Vagina (tissue), 2 donors: ENCODE results near the gene FAM156A. TPM values are rescaled to one million over a fixed set of nuclear protein-coding genes. Genes with fewer than 3 reads are reported as not detected.
"Not testable (repeated sequence)": the region's sequence is repeated elsewhere in the genome, so short reads cannot be mapped to it uniquely, and the experiment has no call there.

Source experiments
- DNase-seq, 2 donors: peaks; one replicate each; pipeline ENCODE4 v3.0.0-alpha.2; 2017; ENCODE audit errors: extremely low spot score in 2 of 2
- H3K27ac ChIP-seq: fragments of 200-600 bp; sonication (generic); one replicate; pipeline ENCODE4 v1.5.1; 2019
- H3K27me3 ChIP-seq: fragments of 200-600 bp; sonication (generic); one replicate; pipeline ENCODE4 v1.5.1; 2019
- H3K36me3 ChIP-seq, 2 donors: fragments of 200-600 bp; sonication (generic); one replicate each; pipeline ENCODE4 v1.5.1; 2017 to 2019
- H3K4me1 ChIP-seq: fragments of 200-600 bp; sonication (generic); one replicate; pipeline ENCODE4 v1.5.1; 2019
- H3K4me3 ChIP-seq, 2 donors: fragments of 200-600 bp; sonication (generic); 1 replicate in 1 of 2; 2 replicates in 1 of 2; pipeline ENCODE4 v1.5.1; 2016 to 2019
- H3K9me3 ChIP-seq: fragments of 200-600 bp; sonication (generic); one replicate; pipeline ENCODE4 v1.5.1; 2019
- CTCF ChIP-seq, 3 experiments: fragments of 450-650 bp in 2 of 3; fragments of 200-600 bp in 1 of 3; sonication (generic) in 1 of 3; IDR thresholded peaks; one replicate each; pipeline ENCODE4 v1.5.1; 2017 to 2019; ENCODE audit warnings: antibody characterized with exemption in 3 of 3, mild to moderate bottlenecking in 2 of 3, moderate library complexity in 2 of 3
- POLR2A ChIP-seq, 2 donors: fragments of 450-650 bp; IDR thresholded peaks; one replicate each; pipeline ENCODE4 v1.6.1; 2017; ENCODE audit warnings: antibody characterized with exemption in 2 of 2, mild to moderate bottlenecking in 2 of 2, moderate library complexity in 2 of 2
- POLR2AphosphoS5 ChIP-seq, 2 donors: sonication (generic); formaldehyde crosslinking; IDR thresholded peaks; one replicate each; pipeline ENCODE4 v1.9.0; 2017; ENCODE audit warnings: antibody characterized with exemption in 2 of 2, mild to moderate bottlenecking in 2 of 2, low read depth in 1 of 2; ENCODE audit not compliant: insufficient read depth in 1 of 2
- intact Hi-C: fragments of 100-400 bp; cut with DNase I; formaldehyde crosslinking; loops from one replicate; pipeline ENCODE4 v1.15.1; 2023
- total RNA-seq: library from RNA; depleted of rRNA; stranded (reverse); fragments of >200 nt; gene quantifications from one replicate; pipeline ENCODE4 v1.2.3, GENCODE V29; 2016

Gene FAM156A
- total RNA-seq, 1 donor from 2014 or later: 14.7 TPM

- no peaks in the 10 kb centered on the region for H3K9me3 ChIP-seq
- H3K4me1 ChIP-seq: peaks cover 29% of the 10 kb centered on the region
- no peaks in the 10 kb centered on the region for H3K36me3 ChIP-seq
- no peak overlapping the region for H3K27ac ChIP-seq
- no peaks in the 10 kb centered on the region for H3K27me3 ChIP-seq
- intact Hi-C loops: no loop called here
- TF ChIP-seq POLR2AphosphoS5 (IDR thresholded peaks at IDR 0.05; ENCODE audit: insufficient read depth in 1 of 2, low read depth in 1 of 2): no peak
- TF ChIP-seq POLR2A (IDR thresholded peaks at IDR 0.05): no peak
- TF ChIP-seq CTCF (IDR thresholded peaks at IDR 0.05): no peak
- no peak overlapping the region for H3K4me3 ChIP-seq
- DNase-seq: no peak
Measured at GRCh38 chrX:52990848-52991247, 32.5 kb upstream of the FAM156A start.

GRCh38 chrX:52990011-52990631 lies 31.8 kb upstream of the FAM156A start:
- H3K27ac ChIP-seq, intact Hi-C loops, H3K27me3 ChIP-seq, H3K36me3 ChIP-seq, H3K9me3 ChIP-seq, H3K4me3 ChIP-seq: not testable (repeated sequence)
- DNase-seq: peak in 1 of 2 donors; percentile 88
- peak in 1 of 3 experiments; percentile 49 for TF ChIP-seq CTCF (IDR thresholded peaks at IDR 0.05)
- H3K4me1 ChIP-seq: peaks cover 29% of the 10 kb centered on the region

- DNase-seq: peak in 1 of 2 donors; percentile 88
- H3K4me1 ChIP-seq: peaks cover 22% of the 10 kb centered on the region
- intact Hi-C loops: no loop called here
Measured at GRCh38 chrX:52988985-52989917, 30.9 kb upstream of the FAM156A start.

GRCh38 chrX:52983321-52984000 lies 25.1 kb upstream of the FAM156A start:
- no peak for DNase-seq
- TF ChIP-seq POLR2AphosphoS5 (IDR thresholded peaks at IDR 0.05; ENCODE audit: insufficient read depth in 1 of 2, low read depth in 1 of 2) (no peak), CTCF (IDR thresholded peaks at IDR 0.05) (no peak), POLR2A (IDR thresholded peaks at IDR 0.05) (no peak)
- peak overlapping the region in 1 of 2 donors; percentile 1 for H3K4me3 ChIP-seq
- H3K27ac ChIP-seq: peak overlapping the region; percentile 3
- no peaks in the 10 kb centered on the region for H3K4me1 ChIP-seq
- intact Hi-C loops: no loop called here
- no peaks in the 10 kb centered on the region for H3K27me3 ChIP-seq
- H3K36me3 ChIP-seq: no peaks in the 10 kb centered on the region
- H3K9me3 ChIP-seq: no peaks in the 10 kb centered on the region

More at GRCh38 chrX:52988985-52989917, 30.9 kb upstream of the FAM156A start:
- H3K9me3 ChIP-seq: no peaks in the 10 kb centered on the region
- no peak overlapping the region for H3K4me3 ChIP-seq
- no peak overlapping the region for H3K27ac ChIP-seq
- TF ChIP-seq POLR2A (IDR thresholded peaks at IDR 0.05): no peak
- TF ChIP-seq CTCF (IDR thresholded peaks at IDR 0.05): no peak
- TF ChIP-seq POLR2AphosphoS5 (IDR thresholded peaks at IDR 0.05; ENCODE audit: insufficient read depth in 1 of 2, low read depth in 1 of 2): no peak
- no peaks in the 10 kb centered on the region for H3K36me3 ChIP-seq
- no peaks in the 10 kb centered on the region for H3K27me3 ChIP-seq
